ENCODE measurements around the gene C16orf96.

Gene C16orf96

DNA sequence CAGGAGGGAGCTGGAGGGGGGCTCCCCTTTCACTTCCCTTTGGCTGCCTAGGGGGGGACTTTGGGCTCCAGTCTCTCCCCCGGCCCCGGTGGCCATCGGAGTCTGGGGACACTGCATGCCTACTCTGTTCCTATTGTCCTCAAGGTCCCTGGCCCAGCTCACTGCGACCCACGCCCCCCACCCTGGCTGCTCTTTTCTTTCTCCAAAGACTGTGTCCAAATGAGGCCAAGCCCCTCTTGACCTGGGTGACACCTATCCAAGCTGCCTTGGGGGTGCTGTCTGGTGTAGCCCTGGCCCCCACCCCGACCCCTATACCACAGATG lies 45.7 kb downstream of the C16orf96 start:
- DNase-seq (ENCODE audit: low spot score) = no peak

DNA sequence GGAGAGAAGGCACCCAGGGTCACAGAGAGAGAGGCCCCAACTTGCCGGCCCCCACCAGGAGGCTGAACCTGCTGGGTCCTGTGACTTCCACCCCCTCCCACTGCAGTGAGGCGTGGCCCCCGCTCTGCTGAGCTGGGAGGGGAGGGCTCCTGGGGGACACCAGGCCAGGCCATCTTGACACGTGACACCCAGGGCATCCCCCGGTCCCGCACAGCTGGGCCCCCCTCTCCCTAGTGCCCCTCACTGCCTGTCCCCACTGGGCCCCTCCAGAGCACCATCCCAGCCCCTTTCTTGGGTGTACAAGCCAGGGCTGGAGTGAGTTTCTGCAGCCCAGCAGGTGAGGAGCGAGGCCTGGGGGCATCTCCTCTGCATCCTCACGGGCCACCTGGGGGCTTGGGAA lies 46.2 kb downstream of the C16orf96 start:
- DNase-seq (ENCODE audit: low spot score) = no peak

DNA sequence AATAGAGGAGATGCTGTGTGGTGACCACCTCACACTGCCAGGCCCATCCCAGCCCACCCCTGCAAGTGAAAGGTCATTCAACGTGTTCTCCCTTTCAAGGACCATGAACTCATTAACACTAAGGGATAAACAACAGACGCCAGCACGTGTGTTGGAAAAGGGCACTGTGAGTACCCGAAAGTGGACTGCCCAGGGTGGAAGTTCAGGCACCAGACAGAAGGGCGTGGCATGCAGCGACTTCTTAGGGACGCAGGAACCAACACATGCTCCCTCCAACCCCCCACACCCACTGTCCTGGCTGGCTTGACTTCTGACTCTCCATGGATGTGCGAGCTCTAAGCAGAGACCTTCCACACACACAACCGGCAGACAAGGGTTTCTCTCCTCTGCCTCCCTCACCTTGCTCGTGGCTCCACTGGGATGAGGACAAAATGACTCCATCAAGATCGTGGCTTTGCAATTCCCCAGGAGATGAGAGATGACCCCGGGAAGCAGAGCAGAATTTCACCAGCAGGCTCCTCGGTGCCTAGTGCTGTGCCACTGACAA lies 47.6 kb downstream of the C16orf96 start:
- DNase-seq (ENCODE audit: low spot score) = no peak

DNA sequence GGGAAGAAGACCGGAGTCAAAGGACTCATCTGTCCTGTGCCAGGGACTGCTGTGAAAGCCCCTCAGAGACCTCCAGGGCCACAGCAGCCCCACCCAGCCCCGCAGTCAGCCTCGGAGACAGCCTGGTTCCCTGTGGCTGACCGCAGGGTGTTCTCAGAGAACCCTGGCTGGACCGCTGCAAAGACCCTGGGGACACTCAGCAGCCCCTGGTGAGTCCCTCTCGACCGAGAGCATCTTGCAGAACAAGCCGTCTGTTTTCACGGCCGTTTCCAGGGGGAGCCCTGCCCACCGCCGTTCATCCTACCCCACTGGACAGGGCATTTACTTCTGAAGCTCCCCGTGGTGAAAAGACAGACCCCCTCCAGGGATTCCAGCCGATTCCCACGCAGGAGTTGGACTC lies 48.3 kb downstream of the C16orf96 start:
- no peak for DNase-seq (ENCODE audit: low spot score)

DNA sequence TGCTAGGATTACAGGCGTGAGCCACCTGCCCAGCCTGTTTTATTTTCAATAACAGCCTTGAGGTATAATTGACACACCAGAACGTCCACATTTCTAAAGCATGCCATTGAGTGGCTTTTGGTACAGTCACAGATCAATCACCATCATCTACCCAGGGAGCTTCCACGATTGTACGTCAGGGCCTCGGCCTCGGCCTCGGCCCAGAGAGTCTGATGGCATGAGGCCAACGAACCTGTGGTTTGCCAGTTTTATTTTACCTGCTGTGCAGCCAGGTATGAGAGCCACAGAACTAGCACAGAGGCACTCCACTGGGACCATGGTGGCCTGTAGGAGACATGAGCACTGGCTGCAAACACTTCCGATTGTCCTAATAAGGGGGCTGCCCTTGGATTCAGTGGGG lies 50.2 kb downstream of the C16orf96 start:
- DNase-seq (ENCODE audit: low spot score) = no peak

DNA sequence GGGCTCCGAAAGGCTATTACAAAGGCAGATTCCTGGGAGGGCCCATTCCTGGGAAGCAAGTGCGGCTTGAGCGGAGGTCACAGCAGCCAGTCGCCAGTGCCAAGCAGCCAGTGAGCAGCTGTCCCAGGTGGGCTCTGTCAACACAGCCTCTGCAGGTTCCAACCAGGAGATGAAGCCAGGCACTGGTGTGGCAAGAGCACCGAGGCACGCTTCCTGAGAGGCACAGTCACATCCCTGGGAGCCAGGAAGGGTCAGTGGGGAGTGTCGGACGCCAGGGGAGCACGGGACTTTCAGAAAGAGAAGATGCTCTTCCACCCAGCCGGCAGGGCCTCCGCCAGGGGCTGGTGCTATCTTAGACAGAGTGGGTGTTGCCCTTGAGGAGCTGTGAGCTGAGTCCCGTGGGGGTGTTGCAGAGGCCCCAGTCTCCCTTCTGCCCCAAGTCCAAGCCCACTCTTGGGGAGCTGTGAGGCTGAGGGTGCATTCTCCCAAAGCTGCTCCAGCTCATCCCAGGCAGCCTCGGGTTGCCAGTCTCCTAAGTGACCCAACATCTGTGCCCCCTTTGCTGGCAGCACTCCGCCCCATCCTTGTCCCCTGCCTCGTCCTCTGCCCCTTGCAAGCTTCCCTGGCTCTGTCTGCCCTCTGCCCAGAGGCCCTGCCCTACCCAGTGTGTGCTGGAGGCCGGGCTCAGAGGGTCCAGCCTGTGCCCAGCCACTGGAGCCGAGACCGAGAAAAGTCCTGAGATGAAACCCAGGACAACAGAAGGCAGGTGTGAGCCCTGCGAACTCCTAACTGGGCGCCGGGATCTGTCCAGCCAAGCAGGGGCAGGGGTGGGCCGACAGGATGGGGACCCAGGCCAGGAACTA lies 51.9 kb downstream of the C16orf96 start:
- no peak for DNase-seq (ENCODE audit: low spot score)

DNA sequence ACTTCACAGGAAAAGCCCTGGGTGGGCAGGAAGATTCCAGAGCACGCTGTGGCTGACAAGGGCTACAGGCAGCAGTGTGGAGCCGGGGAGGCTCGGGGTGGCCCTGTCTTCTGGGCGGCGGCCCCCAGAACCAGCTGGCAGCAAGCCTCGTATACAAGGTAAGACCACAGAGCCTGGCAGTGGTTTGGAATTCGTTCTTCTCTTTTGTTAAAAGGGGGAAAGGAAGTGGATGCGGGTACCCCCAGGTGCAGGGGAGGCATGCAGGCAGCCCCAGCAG lies 52.5 kb downstream of the C16orf96 start:
- DNase-seq (ENCODE audit: low spot score) = no peak

DNA sequence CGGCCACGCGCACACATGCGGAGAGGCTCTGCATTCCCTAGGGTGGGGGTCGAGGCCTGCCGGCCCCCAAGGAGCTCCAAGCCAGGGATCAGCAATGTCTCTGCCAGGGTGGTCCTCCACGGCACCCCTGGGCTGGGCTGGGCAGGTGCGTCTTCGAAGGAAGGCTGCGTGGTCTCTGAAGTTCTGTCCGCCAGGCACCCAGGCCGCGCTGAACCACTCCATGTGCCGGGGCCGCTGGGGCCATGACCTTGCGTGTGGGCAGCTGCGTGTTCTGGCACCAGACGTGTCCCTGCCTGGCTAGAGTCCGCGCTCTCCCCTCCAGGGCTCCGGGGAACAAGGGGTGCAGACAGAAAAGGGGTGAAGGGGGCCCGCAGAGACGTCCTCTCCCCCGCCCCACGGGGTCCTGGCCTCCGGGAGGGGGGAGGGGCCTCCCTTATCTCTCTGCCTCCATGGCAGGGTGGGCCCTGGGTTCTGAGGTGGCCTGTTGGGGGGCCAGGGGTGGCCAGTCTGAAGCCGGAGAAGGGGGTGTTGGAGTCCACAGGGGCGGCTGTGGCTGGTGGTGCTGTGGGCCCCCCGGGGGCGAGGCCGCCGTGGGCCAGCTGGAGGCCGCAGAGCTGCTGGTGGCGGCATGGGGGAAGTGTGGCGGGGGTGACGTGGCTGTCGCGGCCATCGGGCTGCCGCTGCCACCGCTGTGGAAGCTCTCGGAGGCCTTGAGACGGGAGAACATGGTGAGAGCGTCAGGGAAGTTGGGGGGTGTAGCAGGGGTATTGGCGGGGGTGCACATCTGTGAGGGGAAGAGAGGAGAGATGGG lies 53.3 kb downstream of the C16orf96 start:
- DNase-seq (ENCODE audit: low spot score) = no peak

DNA sequence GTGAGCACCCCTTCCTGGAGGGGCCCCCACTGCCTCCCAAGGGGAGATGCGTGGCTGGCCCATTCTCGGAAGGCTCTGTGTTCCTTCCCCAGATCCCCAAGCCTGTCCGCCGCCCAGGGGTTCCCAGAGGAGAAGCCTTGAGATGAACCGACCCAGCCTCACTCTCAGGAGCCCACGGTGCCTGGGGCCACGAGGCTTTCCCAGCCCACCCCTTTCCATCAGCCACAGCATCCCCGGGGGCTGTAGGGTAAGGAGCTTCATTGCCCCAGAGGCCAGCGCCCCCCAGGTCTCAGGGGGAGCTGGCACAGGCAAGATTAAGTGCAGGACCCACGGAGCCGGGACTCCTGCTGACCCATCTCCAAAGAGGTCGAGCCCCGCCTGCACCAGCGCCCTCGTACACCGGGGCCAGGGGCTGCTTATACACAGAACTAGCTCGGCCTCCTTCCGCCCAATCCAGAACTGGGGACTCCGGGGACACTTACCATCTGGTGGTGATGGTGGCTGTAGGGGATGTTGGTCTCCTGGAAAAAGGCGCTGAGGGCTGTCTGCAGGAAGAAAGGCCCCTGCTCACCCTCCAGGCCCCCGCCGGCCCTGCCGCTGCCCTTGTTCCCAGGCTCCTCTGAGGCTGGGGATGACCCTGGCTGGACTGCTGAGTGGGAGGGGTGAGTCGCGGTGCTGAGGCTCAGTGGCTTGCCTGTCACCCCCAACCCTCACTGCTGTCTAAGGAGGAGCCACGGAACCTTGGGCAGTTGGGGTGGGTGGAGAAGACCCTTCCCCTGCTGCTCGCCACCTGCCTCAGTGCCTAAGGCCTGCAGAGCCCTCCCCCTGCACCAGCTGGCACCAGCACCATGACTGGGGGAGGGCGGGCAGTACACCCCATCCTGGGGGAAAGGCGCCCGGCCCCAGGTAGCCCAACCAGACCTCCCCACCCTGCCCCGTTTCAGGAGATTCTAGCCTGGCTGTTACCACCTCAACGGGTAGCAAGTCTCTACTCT lies 54.2 kb downstream of the C16orf96 start:
- no peak for DNase-seq (ENCODE audit: low spot score)

DNA sequence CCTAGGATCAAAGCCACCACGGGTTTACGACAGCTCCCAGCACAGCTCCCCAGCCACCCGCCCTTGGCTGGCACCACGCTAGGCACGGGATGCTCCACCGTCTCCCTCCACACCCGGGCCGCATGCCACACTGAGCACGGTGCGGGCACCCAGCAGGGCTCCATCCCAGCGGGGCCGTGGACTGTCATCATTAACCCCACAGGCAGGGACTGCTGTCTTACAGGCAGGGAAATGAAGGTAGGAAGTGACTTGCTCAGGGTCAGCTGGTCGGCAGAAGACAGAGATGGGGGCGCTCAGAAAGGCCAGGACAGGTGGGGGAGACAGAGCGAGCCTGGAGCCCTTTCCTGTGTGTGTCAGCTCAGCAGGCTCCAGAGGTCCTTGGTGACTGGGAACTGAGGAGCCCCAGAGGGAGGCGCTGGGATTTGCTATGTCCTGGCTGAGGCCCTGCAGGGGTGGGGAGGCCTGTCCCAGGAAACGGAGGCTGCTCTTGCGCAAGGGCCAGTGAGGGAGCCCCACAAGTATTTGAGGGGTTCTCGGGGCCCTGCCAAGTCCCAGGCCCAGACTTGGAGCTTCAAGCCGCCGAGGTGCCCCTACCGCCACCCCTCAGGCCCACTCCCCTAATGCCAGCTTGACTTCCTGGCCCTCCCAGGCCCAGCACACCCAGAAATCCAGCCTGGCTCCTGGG lies 55.3 kb downstream of the C16orf96 start:
- DNase-seq (ENCODE audit: low spot score) = no peak

DNA sequence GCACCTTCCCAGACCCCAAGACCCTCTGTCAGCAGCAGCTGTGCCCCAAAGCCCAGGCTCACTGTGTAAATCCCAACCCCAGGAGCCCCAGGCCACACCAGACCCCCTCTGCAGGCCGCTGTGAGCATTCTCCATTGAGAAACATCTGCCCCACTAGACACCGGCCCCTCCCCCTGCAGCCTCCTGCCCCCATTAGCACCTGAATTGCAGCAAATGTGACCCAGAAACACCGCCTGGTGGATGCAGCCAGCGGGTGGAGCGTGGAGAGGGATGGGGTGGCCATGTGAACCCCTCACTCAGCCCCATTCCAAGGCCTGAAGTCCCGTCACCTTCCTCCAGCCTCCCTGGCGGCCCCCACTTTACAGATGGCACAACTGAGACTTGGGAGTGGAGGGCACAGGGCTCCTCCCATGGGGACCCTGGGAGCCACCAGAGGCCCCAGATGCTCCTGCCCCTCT lies 56.4 kb downstream of the C16orf96 start:
- DNase-seq (ENCODE audit: low spot score) = no peak

DNA sequence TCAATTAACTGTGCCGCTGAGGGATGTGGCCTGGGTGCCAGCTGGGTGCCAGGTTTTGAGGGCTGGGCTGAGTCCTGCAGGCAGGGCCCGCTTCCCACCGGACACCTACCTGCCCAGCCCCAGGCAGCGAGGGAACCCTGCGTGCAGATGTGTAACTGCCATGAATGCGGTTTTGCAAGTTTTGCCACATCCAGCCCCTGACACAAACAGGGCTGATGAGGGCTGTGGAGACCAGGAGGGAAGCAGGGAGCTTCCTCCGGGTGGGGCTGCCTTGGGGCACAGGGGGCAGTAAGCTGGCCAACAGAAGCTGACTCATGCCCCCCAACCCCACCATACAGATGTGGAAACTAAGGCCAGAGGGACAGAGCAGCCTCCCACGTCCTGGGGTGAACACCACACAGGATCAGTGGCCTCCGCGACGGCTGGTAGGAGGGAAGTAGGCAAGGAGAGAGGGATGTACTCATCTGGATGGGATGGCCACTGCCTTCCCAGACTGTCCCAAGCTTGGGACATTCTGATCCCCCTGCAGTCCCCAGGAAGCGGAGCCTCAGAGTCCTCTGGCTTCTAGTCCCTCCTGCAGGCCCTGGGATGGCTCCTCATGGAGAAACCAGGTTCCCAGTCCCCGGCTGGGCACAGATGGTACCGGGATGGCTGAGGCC lies 57.0 kb downstream of the C16orf96 start:
- DNase-seq (ENCODE audit: low spot score) = no peak

DNA sequence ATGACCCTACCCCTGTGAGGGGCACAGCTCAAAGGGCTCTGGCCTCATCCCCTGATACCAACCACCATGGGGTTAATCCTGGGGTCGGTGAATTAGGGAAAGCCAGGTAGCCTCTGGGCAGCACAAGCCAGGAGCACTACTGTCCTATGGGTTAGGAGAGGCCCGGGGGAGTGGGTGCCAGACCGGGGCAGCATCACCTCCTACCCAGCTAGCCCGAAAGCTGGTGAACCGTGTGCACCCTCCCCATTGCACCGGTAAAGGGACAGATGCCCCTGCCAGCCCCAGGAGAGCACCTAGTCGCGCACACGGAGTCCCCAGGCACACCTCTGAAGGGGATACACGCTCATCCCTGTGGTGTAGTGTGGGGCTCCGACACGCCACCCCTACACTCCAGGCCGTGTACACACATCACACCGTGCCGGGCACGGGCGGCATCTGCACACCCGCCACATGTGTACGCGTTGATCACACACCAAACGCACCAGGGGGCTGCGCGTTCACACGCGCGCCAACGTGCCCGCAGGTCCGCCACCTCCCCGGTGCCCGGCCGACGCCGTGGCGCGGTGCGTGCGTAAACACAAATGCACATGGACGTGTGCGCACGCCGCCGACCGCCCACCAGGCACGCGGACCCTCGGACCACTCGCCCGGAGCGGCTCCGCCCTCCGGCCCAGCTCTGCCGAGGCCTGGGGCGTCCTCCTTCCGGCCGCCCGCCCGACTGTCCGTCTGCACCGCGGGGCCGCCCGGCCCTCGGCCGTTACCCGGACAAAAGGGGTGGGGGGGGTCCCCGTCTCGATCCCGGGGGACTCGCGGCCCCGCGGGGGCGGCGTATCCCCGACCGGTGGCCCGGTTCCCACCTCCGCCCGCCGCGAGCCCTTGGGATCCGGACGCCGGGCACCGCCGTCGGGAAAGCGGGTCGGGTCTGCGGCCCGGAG lies 57.8 kb downstream of the C16orf96 start:
- DNase-seq (ENCODE audit: low spot score) = no peak

DNA sequence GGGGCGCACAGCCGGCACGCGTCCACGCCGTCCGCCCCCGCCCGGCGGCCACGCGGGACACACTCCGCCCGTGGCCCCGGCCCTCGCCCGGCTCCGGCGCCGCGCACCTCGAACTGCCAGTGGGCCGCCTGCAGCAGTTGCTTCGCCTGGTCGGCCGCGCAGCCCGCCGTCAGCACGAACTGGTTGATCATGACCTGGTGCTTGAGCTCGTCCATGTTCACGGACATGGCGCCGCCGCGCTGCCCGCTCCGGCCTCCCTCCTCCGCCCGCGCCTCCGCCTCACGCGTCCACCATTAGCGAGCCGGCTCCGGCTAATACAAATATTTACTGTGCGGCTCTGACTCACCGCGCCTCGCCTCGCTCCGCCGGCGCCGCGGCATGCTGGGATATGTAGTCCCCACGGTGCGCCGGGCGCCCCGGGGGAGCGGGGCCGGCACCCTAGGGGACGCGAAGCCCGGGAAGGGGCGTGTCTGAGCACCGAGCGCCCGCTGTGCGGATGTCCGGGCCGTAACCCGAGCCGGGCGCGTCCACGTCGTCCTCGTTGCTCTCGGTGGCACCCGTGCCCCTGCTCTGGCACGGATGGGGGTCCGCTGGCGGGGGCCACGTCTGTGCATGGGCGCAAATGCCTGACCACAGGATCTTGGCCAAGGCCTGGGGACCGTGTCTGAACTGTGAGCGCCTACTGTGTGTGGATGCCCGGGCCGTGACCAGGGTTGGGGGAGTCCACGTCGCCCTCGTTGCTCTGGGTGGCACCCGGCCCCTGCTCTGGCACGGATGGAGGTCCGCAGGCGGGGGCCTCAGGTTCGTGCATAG lies 58.6 kb downstream of the C16orf96 start, which contains the start of gene UBALD1:
Gene UBALD1 (minus strand): TSS at position 318 of the 813 bp plus-strand sequence. CDS start 91 bp downstream, at position 227.
- peak; percentile 82 for DNase-seq (ENCODE audit: low spot score)

DNA sequence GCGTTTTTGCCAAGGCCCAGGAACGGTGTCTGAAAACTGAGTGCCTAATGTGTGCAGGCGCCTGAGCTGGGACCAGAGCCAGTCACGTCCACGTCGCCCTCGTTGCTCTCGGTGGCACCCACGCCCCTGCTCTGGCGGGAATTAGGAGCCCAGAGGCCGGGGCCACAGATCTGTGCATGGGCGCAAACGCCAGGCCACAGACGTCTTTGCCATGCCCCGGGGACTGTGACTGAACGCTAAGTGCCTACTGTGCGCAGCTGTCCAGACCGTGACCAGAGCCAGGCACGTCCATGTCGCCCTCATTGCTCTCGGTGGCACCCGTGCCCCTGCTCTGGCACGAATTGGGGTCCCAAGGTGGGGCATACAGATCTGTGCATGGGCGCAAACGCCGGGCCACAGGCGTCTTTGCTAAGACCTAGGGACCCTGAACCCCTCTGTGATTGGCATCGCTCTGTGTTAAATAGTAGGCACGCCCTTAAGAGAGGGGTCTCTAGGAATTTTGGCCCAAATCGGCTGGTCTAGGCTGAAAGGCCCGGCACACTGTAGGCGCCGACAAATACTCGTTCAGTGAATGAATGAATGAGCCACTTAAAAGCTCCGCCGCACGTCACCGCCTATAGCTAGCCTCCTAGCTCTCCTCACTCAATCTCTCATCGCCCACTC lies 59.4 kb downstream of the C16orf96 start:
- no peak for DNase-seq (ENCODE audit: low spot score)

DNA sequence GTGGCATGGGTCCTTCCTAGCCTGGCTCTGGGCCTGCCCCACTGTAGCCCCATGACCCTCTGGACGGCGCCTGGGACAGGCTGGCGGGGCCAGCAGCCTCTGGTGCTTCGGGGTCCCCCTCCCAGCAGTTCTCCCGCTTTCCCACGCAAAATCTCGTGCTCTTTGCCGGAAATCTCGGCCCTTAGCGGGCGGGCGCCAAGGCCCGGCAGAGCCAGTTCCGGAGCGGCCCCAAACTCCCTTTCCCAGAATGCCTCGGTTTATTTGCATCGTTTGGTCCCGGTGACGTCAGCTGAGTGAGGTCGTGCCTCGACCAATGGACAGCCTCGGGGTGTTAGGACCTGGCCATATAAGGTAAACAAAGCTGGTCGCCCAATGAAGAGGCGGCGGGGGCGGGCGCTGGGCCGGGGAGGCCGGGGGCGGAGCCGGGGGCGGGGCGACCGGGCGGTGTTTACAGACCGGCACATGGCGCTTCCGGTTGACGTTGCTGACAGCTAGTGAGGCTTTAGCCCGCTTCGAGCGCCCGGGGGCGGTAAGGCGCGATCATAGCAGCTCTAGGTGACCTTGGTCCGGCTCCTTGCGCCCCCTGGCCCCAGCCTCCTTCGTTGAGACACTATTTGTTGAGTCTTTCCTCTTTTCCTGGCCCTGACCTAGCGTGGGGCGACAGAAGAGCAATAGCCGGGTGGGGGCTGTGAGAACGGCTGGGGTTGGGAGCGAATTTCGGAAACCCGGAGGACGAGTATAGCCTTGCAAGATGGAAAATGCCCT lies 60.1 kb downstream of the C16orf96 start:
- peak; percentile 100 for DNase-seq (ENCODE audit: low spot score)

DNA sequence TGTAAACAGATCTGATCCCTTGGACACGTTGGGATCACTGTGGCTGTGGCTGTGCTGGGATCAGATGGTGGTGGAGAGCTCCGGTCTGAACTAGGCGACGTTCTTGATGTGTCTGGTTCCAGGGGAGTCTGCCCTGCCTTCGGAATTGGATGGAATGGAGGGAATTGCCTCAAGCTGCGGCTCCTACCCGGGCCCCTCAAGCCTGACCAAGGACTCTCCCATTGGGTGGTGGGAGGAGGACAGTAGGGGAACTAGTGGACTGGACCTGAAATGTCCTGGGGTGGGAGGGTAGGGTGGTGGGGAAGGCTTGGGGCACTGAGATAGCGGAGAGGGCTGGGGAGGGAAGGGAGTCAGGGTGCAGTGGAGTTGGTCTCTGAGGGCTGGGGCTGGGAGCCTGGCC lies 61.7 kb downstream of the C16orf96 start:
- DNase-seq (ENCODE audit: low spot score) = no peak
